ENCODE results near the gene CPD.
A peak's percentile ranks its signal among the peaks of the same experiment; 100 is the strongest.

The CPD gene

GRCh38 chr17:30357476-30357875 is 21.3 kb upstream of the CPD start:
- no peak for DNase-seq

GRCh38 chr17:30358055-30358760 is 20.5 kb upstream of the CPD start:
- DNase-seq, result no peak

DNA sequence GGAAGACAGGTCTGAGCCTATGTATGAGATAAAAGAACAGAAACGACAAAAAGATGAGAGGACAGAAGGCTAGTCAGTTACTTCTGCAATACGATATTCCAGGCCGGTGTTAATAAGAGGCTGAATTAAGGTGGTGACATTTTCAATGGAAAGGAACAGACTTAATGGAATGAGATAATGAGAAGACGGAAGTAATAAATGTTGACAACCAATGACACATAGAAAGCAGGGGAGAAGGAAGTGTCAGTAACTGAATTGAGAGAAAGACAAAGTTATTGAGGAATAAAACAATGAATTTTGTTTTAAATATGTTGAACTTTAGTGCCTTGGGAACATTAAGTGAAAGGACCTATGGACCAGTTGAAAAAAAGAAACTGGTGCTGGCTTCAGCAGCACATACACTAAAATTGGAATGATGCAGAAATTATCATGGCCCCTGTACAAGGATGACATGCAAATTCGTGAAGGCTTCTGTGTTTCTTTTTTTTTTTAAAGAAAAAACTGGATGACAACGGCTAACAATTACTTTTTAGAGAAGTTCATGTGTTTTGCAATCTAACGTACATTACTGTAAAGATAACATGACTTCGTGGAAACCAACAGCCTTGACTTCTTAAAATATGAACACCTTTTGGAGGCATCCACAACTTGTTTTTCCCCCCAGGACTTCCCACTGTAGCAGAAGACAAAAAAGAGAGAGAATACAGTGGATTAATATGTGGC is 18.5 kb upstream of the CPD start:
- no peak for DNase-seq

- no peak for DNase-seq
These were observed 16.9 kb upstream of the CPD start for GRCh38 chr17:30361766-30362279.

- no peak for DNase-seq
These were observed 15.0 kb upstream of the CPD start for GRCh38 chr17:30363715-30364202.

- DNase-seq, result no peak
These were observed 12.2 kb upstream of the CPD start for GRCh38 chr17:30366536-30366935.

DNA sequence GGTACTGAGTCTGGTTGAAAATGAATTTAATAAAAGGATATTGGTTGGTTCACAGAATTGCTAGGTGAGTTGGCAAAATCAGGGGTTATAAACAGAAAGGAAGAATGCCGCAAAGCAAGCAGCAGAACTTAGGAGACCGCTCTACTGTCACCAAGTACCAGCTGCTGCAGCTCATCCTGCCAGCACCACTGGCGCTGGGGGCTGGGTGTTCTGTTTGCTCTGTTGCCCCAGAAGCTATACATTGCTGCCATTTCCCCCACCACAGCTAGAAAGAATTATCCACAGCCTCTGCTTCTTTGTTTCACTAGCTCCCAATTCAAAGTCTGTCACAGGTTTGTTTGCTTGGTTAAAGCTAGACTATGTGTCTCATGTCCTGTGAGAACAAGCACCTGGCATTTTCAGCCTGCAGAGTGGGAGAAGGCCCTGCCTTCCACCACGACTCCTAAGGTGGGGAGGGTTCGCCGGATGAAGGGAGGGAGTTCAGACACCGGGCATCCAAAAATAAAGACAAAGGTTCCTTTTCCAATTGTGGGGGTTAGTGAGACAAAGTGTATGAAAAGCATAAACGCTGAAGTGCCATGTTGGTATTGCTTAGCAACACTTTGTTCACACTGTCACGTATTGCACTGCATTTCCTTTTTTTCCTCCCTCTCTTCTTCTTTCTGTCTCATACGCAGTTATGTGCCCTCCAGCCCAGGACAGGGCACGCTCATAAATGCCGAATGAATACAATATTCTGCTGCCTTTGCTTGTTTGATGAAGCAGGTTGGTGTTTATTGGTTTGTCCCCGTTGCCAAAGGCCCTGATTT is 9.6 kb upstream of the CPD start:
- DNase-seq, result peak; percentile 46 to 50

DNA sequence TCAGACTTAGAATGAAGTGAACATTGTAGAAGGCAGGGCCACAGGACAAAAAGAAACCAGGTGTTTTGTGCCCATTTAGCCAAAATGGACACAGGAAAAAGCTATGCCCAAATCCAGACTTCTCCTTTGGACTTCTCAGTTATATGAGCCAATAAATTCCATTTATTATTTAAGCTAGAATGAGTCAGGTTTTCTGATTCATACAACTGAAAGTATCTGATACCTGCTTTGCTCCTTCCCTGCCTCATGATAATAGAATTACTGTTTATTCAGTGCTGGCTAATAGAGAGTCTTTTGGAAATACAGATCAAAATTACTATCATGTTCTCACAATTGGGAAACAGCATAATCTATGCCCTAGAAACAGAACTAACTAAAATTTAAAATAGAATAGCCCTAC is 8.7 kb upstream of the CPD start:
- DNase-seq, result no peak

GRCh38 chr17:30372755-30373154 is 6.0 kb upstream of the CPD start:
- no peak for DNase-seq

DNA sequence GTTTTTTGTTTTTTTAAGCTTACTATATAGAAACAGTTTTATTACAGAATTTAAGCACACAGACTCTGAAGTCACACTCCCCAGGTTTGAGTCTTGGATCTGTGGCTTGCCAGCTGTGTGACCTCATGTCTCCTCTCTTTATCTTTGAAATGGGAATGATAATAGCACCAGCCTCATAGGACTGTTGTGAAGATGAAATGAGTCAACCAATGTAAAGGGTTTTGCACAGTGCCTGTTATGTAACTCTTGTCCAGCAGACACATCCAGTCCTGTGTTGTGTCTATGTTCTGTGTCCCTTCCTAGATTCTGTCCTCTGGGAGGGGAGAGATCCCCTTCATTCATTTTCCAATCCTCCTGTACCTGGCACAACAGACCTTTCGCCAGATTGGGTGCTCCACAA is 3.1 kb upstream of the CPD start:
- no peak for DNase-seq

GRCh38 chr17:30376621-30377452 is 1.9 kb upstream of the CPD start:
- DNase-seq, result peak; percentile 78 to 85

DNA sequence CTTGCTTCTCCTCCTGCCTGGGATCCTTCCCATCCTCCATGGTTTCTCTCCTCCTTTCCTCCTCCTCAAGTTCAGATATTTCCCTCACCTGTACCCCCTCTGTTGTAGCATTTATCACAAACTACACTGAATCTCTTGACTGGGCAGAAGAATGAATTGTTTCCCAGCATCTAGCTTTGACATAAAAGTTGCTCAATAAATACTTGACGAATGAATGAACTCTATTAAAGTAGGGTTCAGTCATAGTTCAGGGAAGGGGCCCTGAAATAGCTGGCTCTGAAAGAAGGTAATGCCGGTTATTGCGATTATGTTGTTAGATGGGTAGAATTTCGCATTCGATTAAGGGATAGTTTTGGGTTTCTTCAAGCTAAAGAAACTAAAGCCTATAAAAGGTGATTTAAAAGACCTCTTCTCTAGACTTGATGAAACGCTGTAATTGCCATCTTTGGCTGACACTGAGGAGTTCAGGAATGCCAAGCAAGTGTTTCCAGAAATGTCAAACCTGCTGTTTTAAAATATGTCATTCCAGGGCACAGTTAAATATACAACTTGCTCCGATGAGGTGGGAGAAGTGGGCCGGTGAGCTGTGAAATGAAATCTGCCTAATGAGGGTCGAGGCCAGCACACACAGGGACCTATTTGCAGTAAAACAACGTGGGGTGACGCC is 1.0 kb upstream of the CPD start:
- DNase-seq, result no peak

DNA sequence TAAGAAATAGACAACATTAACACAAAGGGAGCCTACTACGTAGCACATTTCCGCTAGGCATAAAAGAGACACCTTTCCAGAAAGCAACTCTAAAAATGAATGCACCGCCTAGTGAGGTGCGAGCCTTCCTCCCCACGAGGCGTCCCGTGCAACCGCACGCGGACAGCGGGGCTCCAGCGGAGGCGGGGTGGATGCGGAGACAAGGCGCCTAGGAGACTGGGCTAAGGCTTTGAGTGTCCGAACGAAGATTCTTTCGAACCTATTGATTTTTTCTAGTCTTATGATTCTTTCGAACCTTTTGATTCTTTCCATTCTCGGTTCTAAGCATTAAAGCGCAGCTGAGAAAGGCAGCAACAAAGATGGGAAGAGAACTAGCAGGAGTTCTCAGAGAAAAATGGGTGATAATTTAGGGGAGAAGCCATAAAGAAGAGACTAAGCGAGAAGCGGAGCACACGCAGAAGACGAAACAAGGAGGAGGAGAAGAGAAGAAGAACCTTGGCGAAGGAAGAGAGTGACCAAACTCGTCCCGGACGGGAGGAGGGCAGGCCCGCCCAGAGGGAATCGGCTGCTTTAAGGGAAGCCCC is 394 bp upstream of the CPD start:
- DNase-seq, result peak in 1 of 2 experiments; percentile 29

DNA sequence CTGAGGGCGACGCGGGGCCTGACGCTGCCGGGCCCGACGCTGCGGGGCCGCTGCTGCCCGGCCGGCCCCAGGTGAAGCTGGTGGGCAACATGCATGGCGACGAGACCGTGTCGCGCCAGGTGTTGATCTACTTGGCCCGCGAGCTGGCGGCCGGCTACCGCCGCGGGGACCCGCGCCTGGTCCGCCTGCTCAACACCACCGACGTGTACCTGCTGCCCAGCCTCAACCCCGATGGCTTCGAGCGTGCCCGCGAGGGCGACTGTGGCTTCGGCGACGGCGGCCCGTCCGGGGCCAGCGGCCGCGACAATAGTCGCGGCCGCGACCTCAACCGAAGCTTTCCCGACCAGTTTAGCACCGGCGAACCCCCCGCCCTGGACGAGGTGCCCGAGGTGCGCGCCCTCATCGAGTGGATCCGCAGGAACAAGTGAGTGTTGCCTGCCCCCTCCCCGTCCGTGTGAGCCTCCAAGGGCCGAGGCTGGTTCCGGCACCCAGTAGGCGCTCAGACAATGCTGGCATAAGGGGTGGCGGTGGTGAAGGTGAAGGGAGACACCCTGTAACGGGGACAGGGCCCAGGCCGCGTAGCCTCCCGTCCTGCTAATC is 676 bp downstream of the CPD start:
- no peak for DNase-seq

- DNase-seq, result no peak
These were observed 1.2 kb downstream of the CPD start for GRCh38 chr17:30379903-30380381.

GRCh38 chr17:30380643-30381339 is 2.1 kb downstream of the CPD start:
- no peak for DNase-seq

GRCh38 chr17:30381340-30381659 is 2.6 kb downstream of the CPD start:
- DNase-seq, result no peak

- DNase-seq, result no peak
These were observed 3.6 kb downstream of the CPD start for GRCh38 chr17:30382345-30382744.

- DNase-seq, result no peak
These were observed 9.8 kb downstream of the CPD start for GRCh38 chr17:30388321-30389179.

Measured in SHP77 (cell line).